Endodermal cell (in vitro differentiated cells): Measurements from ENCODE around the gene UQCRC1. TPM values are rescaled to one million over a fixed set of nuclear protein-coding genes. Genes with fewer than 3 reads are reported as not detected.

Source experiments
- DNase-seq: peaks from one replicate; pipeline ENCODE4 v3.0.0-alpha.2; 2017
- H3K27ac ChIP-seq: 2 replicates; pipeline ENCODE4 v1.5.1; 2013; ENCODE audit warnings: mild to moderate bottlenecking, low read depth, low read length, moderate library complexity
- H3K27me3 ChIP-seq: 2 replicates; pipeline ENCODE4 v1.6.1; 2013; ENCODE audit warnings: mild to moderate bottlenecking, low read length, moderate library complexity; ENCODE audit not compliant: insufficient read depth, control insufficient read depth, poor library complexity, severe bottlenecking
- H3K36me3 ChIP-seq: 2 replicates; pipeline ENCODE4 v1.7.0; 2013; ENCODE audit warnings: mild to moderate bottlenecking, low read length, moderate library complexity; ENCODE audit not compliant: control insufficient read depth, insufficient read depth
- H3K4me1 ChIP-seq: one replicate; pipeline ENCODE4 v1.7.0; 2013; ENCODE audit warnings: low read length; ENCODE audit not compliant: control insufficient read depth, insufficient read depth
- H3K4me3 ChIP-seq: 2 replicates; pipeline ENCODE4 v1.5.1; 2013; ENCODE audit warnings: mild to moderate bottlenecking, low read length, moderate library complexity
- H3K9ac ChIP-seq: 2 replicates; pipeline ENCODE4 v1.6.1; 2013; ENCODE audit warnings: mild to moderate bottlenecking, low read length, moderate library complexity; ENCODE audit not compliant: poor library complexity, severe bottlenecking; ENCODE audit errors: extremely low read depth
- H3K9me3 ChIP-seq: 2 replicates; pipeline ENCODE4 v1.6.1; 2013; ENCODE audit warnings: mild to moderate bottlenecking, low read length, moderate library complexity; ENCODE audit not compliant: control insufficient read depth
- H3K27ac Mint-ChIP-seq: 2 replicates; pipeline ENCODE4 v1.8.0; 2020; ENCODE audit warnings: mixed read lengths
- H3K27me3 Mint-ChIP-seq: 2 replicates; pipeline ENCODE4 v1.8.0; 2021; ENCODE audit warnings: mild to moderate bottlenecking, mixed read lengths; ENCODE audit not compliant: insufficient read depth
- H3K36me3 Mint-ChIP-seq: 2 replicates; pipeline ENCODE4 v1.8.0; 2020; ENCODE audit warnings: low read depth, mixed read lengths
- H3K4me1 Mint-ChIP-seq: 2 replicates; pipeline ENCODE4 v1.8.0; 2020; ENCODE audit warnings: mixed read lengths
- H3K4me3 Mint-ChIP-seq: 2 replicates; pipeline ENCODE4 v1.8.0; 2020; ENCODE audit warnings: mild to moderate bottlenecking, moderate library complexity, mixed read lengths
- H3K9me3 Mint-ChIP-seq: 2 replicates; pipeline ENCODE4 v1.8.0; 2020; ENCODE audit warnings: mild to moderate bottlenecking, mixed read lengths
- CTCF ChIP-seq: fragments of 200-600 bp; sonication (generic); conservative IDR thresholded peaks from 2 replicates; pipeline ENCODE4 v1.5.0; 2021; ENCODE audit warnings: antibody characterized with exemption, mild to moderate bottlenecking
- WGBS, 2 experiments: methylation state at CpG; one replicate each; pipeline versions ENCODE4 v1.1.5 to v1.1.7; 2013; ENCODE audit warnings: missing lambda C conversion rate in 2 of 2, mixed read lengths in 1 of 2; ENCODE audit not compliant: insufficient coverage in 1 of 2, insufficient read length in 1 of 2; 5-methylcytosine and 5-hydroxymethylcytosine counted together
- total RNA-seq, 2 donors: library from RNA; stranded (reverse); fragmentation: NEBNext Ultra II Directional in 1 of 2; extraction: Animal tissue kit (Norgen Biotek cat#: 25700) in 1 of 2; gene quantifications; 2 replicates in 1 of 2; 3 replicates in 1 of 2; pipeline ENCODE4 v1.2.1, GENCODE V29; 2021

UQCRC1 gene
- total RNA-seq, 2 donors from 2014 or later, result 231 to 289 TPM

GRCh38 chr3:48564022-48564421 lies 45.4 kb downstream of the UQCRC1 start:
- Histone ChIP-seq H3K27ac (no peak overlapping the region), H3K9me3 (no peaks in the 10 kb centered on the region), H3K27me3 (no peaks in the 10 kb centered on the region), H3K4me3 (no peak overlapping the region), H3K36me3 (no peaks in the 10 kb centered on the region), H3K4me1 (peaks cover 5% of the 10 kb centered on the region), H3K9ac (no peak overlapping the region)
- Mint-ChIP-seq H3K36me3 (no peaks in the 10 kb centered on the region), H3K4me3 (no peak overlapping the region), H3K27ac (no peak overlapping the region), H3K4me1 (peaks cover 30% of the 10 kb centered on the region), H3K27me3 (no peaks in the 10 kb centered on the region), H3K9me3 (no peaks in the 10 kb centered on the region)
- no peak for DNase-seq
- 86 to 100% methylated on average over 1 to 10 of the region's 10 CpGs for WGBS, 2 experiments
- no peak for TF ChIP-seq CTCF

GRCh38 chr3:48563382-48563918 lies 46.0 kb downstream of the UQCRC1 start, which contains the start of gene UCN2:
TSS of gene UCN2 (minus strand) at chr3:48563781. CDS start at chr3:48563124, 657 bp downstream.
- WGBS, 2 experiments, result 82% methylated on average over 6 of the region's 6 CpGs; no CpG with 5 or more reads in 1 of the 2 experiments
- Mint-ChIP-seq H3K9me3 (no peaks in the 10 kb centered on the region), H3K4me3 (no peak within 1 kb of the TSS), H3K4me1 (peaks cover 35% of the 10 kb centered on the region), H3K36me3 (no peaks in the 10 kb centered on the region), H3K27me3 (no peaks in the 10 kb centered on the region), H3K27ac (peak within 1 kb of the TSS; percentile 1)
- Histone ChIP-seq H3K9me3 (no peaks in the 10 kb centered on the region), H3K4me1 (peaks cover 5% of the 10 kb centered on the region), H3K4me3 (no peak within 1 kb of the TSS), H3K9ac (no peak within 1 kb of the TSS), H3K27ac (peak within 1 kb of the TSS; percentile 67), H3K36me3 (no peaks in the 10 kb centered on the region), H3K27me3 (no peaks in the 10 kb centered on the region)
- TF ChIP-seq CTCF, result no peak
- peak; percentile 55 for DNase-seq

- DNase-seq, result peak; percentile 46
- TF ChIP-seq CTCF, result no peak
- Histone ChIP-seq H3K4me3 (no peak overlapping the region), H3K9me3 (no peaks in the 10 kb centered on the region), H3K27me3 (no peaks in the 10 kb centered on the region), H3K4me1 (peaks cover 5% of the 10 kb centered on the region), H3K9ac (no peak overlapping the region), H3K36me3 (no peaks in the 10 kb centered on the region), H3K27ac (peak overlapping the region; percentile 32)
- peaks cover 38% of the 10 kb centered on the region for H3K4me1 Mint-ChIP-seq
- H3K27me3 Mint-ChIP-seq, result no peaks in the 10 kb centered on the region
- H3K36me3 Mint-ChIP-seq, result no peaks in the 10 kb centered on the region
- H3K9me3 Mint-ChIP-seq, result no peaks in the 10 kb centered on the region
- no peak overlapping the region for H3K4me3 Mint-ChIP-seq
- peak overlapping the region; percentile 1 for H3K27ac Mint-ChIP-seq
- WGBS, 2 experiments, result 94 to 98% methylated on average over 15 to 20 of the region's 20 CpGs
These were observed 46.9 kb downstream of the UQCRC1 start for GRCh38 chr3:48562367-48563095.
